HG03103 (cell line): Measurements from ENCODE around the gene PPP3CA.
"Not testable (repeated sequence)": the region's sequence is repeated elsewhere in the genome, so short reads cannot be mapped to it uniquely, and the experiment has no call there.

Experiments
- ATAC-seq: cut with Tn5 transposase; IDR thresholded peaks from one replicate; pipeline ENCODE4 v1.9.1; 2021; ENCODE audit warnings: low read depth; ENCODE audit not compliant: unreplicated experiment

The PPP3CA gene

GRCh38 chr4:101119141-101119540 is 228.2 kb downstream of the PPP3CA start:
- no peak for ATAC-seq

DNA sequence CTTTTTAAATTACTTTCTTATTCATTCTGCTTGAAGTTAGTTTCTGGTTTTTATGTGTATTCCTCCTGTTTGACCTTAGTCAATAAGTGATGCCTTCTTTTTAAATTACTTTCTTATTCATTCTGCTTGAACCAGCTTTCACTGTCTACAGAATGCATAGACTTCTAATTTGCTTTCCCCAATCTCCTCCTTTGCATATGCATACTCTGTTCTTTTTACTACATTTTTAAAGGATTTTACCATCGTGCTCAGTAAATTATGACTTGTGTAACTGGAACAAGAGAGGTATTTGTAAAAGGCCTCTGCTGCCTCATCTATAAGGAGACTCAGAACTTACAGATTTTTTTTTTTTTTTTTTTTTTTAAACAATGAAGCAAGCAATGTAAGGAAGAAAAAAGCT is 228.7 kb downstream of the PPP3CA start:
- no peak for ATAC-seq

- no peak for ATAC-seq
Measured at GRCh38 chr4:101115887-101116286, 231.4 kb downstream of the PPP3CA start.

GRCh38 chr4:101114936-101115372 is 232.4 kb downstream of the PPP3CA start:
- no peak for ATAC-seq

- peak; percentile 18 for ATAC-seq
Measured at GRCh38 chr4:101104312-101105052, 242.8 kb downstream of the PPP3CA start.

DNA sequence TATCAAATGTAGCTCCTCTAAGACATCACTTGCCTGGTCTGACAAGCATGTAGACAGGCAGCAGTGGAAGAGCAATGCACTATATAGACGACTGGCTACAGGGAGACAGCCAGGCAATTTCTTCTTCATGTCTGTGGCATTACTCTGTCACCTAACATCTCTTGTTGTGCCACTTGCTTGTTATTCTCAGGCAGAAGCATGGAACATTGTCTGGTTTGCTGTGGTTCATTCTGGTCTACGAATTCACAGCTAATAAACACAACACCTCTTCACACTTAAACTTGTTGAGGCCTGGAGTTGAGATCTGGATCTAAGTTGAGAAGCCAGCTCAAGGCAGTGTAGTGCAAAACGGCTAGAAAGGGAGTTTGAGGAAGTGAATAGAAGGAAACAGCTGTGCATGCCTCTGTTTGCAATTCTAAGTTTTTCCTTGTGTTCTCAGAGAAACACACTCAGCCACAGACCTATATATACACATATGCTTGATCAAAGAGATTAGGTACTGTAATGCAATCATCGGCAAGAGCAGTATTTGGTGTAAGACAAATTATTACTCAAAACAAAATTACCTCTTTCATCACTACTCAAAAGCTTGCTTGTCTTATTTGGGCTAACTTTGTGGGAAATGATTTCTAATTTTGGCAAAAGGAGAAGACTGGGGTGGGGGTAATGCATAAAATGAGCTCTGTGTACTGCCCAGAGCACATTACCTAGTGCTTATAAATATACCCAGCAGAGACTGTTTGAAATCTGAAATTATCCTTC is 243.8 kb downstream of the PPP3CA start:
- peak; percentile 84 for ATAC-seq

- ATAC-seq, result no peak
Measured at GRCh38 chr4:101102114-101102742, 245.1 kb downstream of the PPP3CA start.

DNA sequence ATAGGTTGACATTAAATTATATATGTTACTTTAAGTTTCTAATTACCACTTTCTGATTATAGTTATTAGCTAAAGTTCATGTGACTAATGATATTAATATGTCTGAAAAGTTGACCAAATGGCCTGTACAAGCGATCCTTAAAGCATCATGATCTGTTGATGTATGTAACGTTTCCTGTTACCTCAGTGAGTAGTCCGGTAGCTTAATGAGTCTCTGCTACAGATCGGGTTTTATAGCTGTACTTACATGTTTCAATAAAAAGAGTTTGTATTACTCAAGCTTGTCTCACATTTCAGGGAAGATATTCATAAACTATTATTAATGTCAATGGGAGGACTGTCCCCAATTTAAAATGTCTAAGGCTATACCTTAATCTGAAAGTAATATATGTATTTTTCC is 246.3 kb downstream of the PPP3CA start:
- ATAC-seq, result no peak

- ATAC-seq, result no peak
Measured at GRCh38 chr4:101098666-101099400, 248.5 kb downstream of the PPP3CA start.

DNA sequence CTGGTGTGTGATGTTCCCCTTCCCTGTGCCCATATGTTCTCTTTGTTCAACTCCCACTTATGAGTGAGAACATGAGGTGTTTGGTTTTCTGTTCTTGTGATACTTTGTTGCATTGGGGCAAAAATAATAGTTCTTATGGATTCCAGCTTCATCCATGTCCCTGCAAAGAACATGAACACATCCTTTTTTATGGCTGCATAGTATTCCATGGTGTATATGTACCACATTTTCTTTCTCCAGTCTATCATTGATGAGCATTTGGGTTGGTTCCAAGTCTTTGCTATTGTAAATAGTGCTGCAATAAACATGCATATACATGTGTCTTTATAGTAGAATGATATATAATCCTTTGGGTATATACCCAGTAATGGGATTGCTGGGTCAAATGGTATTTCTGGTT is 254.7 kb downstream of the PPP3CA start:
- ATAC-seq, result not testable (repeated sequence)

- ATAC-seq, result no peak
Measured at GRCh38 chr4:101089168-101089567, 258.2 kb downstream of the PPP3CA start.

DNA sequence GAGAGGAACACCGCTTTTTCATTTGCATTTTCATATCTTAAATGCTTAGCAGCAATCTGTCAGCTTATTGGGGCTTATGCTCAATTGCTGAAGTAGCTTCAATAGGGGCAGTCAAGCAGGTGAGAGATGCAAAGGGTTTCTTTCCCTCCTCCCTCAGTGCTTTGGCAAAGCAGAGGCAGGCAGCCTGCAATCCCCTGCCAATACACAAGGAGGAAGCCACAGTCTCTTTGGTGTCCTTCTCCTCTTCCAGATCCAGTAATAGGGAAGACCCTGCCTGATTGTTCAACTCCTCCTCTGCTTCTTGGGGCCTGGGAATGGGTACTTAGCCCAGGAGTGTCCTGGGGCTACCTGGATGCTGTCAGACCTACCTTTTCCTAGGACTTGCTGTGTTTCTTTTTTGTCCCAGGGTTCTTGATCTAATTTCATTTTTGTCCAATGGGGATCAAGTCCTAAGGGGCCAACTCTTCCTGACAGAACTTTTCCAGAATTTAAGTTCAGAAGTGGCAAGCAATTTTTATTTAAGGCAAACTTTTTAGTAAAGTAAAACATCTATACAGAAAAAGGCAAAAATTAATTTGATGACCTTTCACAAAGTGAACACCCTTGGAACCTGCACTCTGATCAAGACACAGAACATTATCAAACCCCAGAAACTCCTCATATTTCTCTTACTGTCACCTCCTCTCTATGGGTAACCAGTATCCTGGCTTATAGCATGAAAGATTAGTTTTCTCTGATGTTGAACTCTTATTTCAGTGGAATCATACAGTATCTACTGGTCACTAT is 260.3 kb downstream of the PPP3CA start:
- ATAC-seq, result no peak

- ATAC-seq, result no peak
Measured at GRCh38 chr4:101083131-101083530, 264.2 kb downstream of the PPP3CA start.

GRCh38 chr4:101081695-101082369 is 265.5 kb downstream of the PPP3CA start:
- ATAC-seq, result no peak

DNA sequence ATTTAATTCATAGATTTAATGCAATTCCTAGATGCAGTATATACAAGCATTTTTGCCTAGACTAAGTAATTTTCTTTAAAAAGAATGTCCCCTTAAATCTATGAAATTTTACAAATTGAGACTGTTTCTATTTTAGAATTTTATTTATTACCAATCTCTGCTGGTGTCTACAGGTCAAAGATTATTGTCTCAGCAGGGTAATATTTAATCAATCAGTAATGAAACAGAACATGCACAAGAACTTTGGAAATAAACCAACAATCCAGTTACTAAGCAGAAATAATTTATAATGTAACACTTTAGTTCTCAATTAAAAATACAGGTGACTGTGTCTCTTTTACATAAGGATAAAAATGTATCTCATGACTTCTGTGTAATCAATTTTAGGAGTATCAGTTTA is 266.2 kb downstream of the PPP3CA start:
- ATAC-seq, result no peak

- ATAC-seq, result no peak
Measured at GRCh38 chr4:101078950-101079349, 268.4 kb downstream of the PPP3CA start.

GRCh38 chr4:101076032-101076431 is 271.3 kb downstream of the PPP3CA start:
- ATAC-seq, result no peak

DNA sequence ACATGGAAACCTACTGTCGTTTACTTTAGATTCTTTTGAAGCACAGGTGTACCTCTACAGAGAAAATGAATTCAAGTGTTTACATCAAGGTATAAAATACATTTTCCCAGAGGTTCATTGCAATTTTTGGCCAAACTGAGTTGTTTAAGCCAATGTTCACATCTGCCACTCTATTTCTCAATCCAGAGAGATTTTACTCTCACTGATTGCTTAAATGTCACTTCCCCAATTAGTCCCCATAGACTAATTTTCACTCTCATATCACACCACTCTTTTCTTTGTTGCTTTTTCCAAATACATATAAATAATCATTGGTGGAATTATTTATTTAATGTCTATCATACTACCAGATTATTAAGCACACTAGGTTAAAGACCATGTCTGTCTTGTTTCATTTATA is 271.8 kb downstream of the PPP3CA start:
- no peak for ATAC-seq

GRCh38 chr4:101074326-101074725 is 273.0 kb downstream of the PPP3CA start:
- ATAC-seq, result no peak

- no peak for ATAC-seq
Measured at GRCh38 chr4:101071241-101071640, 276.1 kb downstream of the PPP3CA start.
